ENCODE measurements around the gene SHISA7.
"Not testable (repeated sequence)": the region's sequence is repeated elsewhere in the genome, so short reads cannot be mapped to it uniquely, and the experiment has no call there.

The SHISA7 gene

DNA sequence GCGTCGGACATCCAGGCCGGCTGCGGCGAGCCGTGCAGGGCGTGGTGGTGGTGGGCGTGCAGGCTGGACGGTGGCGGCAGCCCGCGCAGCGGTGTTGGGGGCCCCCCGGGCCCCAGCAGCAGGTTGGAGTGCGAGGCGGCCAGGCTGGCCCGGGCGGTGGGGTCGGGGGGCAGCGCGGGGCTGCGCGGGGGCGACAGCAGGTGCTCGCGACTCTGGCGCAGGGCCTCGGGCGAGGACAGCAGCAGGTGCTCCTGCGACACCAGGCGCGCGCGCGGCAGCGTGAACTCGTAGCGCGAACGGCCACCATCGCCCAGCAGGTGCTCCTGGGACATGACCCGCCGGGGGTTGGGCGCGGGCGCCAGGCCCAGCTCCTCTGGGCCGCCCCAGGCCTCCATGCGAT, 9.8 kb downstream of the SHISA7 start:
- TF ChIP-seq ZFX (IDR thresholded peaks at IDR 0.05; ENCODE audit: borderline replicate concordance) (no peak), CTCF (IDR thresholded peaks at IDR 0.05) (no peak)
- H3K27ac ChIP-seq, result no peak overlapping the region

DNA sequence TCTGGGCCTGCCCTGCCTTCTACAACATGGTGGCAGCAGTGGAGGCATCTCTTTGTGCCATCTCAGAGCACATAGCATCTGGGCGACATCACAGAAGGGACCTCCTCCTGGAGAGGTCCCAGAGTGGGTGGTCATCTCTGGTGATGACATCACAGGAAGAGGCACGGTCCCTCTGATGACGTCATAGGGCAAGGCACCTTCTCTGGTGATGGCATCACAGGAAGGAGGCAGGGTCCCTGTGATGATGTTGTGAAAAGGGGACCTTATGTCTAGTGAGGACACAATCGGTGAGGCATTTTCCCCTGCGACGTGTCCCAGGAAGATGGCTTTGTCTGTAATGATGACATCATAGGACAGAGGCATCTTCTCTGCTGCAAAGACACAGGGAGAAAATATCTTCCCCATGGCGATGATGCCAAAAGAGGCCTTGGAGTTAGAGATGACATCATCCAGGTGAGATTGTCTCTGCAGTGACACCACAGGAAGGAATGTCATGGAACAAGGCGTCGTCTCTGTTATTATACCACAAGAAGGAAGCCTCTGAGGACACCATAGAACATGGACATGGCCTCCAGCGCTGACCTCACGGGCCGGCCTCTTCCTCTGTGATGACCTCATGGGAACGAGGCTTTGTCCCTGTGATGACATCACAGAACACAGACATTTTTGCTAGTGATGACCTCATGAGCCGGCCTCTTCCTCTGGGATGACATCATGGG, 10.7 kb downstream of the SHISA7 start:
- TF ChIP-seq ZFX (IDR thresholded peaks at IDR 0.05; ENCODE audit: borderline replicate concordance) (no peak), CTCF (IDR thresholded peaks at IDR 0.05) (no peak)
- no peak overlapping the region for H3K27ac ChIP-seq

GRCh38 chr19:55431183-55431582, 11.9 kb downstream of the SHISA7 start:
- H3K27ac ChIP-seq, result no peak overlapping the region
- TF ChIP-seq CTCF (IDR thresholded peaks at IDR 0.05) (no peak), ZFX (IDR thresholded peaks at IDR 0.05; ENCODE audit: borderline replicate concordance) (no peak)

GRCh38 chr19:55426042-55426441, 17.1 kb downstream of the SHISA7 start:
- H3K27ac ChIP-seq, result no peak overlapping the region
- no peak for TF ChIP-seq ZFX (IDR thresholded peaks at IDR 0.05; ENCODE audit: borderline replicate concordance)
- no peak for TF ChIP-seq CTCF (IDR thresholded peaks at IDR 0.05)

DNA sequence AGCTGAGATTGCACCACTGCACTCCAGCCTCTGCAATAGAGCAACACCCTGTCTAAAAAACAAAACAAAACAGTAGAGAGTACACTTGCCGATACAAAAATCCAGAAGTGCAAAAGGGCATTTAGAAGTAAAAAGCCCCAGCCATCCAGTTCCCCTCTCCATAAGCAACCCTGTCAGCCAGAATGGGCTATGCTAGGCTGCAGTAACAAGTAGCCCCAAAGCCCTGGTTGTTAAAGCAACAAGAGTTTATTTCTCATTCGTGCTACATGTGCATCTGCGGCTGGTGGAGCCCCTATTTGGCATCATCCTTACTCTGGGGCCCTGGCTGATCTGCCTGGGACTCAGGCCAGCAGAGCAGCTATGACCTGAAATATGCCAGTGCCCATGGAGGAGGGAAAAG, 18.6 kb downstream of the SHISA7 start:
- H3K27ac ChIP-seq, result no peak overlapping the region
- TF ChIP-seq ZFX (IDR thresholded peaks at IDR 0.05; ENCODE audit: borderline replicate concordance) (no peak), CTCF (IDR thresholded peaks at IDR 0.05) (no peak)

GRCh38 chr19:55423225-55424005, 19.7 kb downstream of the SHISA7 start:
- no peak overlapping the region for H3K27ac ChIP-seq
- no peak for TF ChIP-seq ZFX (IDR thresholded peaks at IDR 0.05; ENCODE audit: borderline replicate concordance)
- no peak for TF ChIP-seq CTCF (IDR thresholded peaks at IDR 0.05)

DNA sequence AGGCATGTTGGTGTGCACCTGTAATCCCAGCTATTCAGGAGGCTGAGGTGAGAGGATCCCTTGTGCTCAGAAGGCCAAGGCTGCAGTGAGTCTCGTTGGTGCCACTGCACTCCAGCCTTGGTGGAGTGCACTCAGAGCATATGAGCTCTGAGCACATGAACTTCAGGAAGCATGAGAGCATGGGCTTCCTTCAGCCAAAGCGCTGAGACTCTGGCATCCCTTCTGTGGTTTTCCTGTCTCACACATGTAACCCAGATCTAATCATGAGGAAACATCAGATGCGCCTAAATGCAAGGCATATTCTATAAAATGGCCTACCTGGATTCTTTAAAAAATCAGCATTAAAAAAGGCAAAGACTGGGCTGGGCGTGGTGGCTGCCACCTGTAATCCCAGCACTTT, 21.8 kb downstream of the SHISA7 start:
- H3K27ac ChIP-seq, result not testable (repeated sequence)

Measured in 22Rv1 (cell line).